Neural cell (in vitro differentiated cells): Measurements from ENCODE around the gene SS18L1.

Experiments used
- CTCF ChIP-seq: fragments of 450-650 bp; IDR thresholded peaks from 2 replicates; pipeline ENCODE4 v1.5.1; 2014; ENCODE audit warnings: antibody characterized with exemption, mild to moderate bottlenecking, moderate library complexity; ENCODE audit not compliant: poor library complexity, severe bottlenecking
- EP300 ChIP-seq: fragments of 450-650 bp; conservative IDR thresholded peaks from 2 replicates; pipeline ENCODE4 v1.6.1; 2014; ENCODE audit warnings: antibody characterized with exemption, mild to moderate bottlenecking, moderate library complexity; ENCODE audit not compliant: poor library complexity, severe bottlenecking
- EZH2 ChIP-seq: fragments of 200-600, 300-800 bp; shearing (Covaris generic), sonication (generic); IDR thresholded peaks from 2 replicates; pipeline ENCODE4 v1.6.1; 2014; ENCODE audit warnings: antibody characterized with exemption, low read length, borderline replicate concordance, mild to moderate bottlenecking; ENCODE audit not compliant: insufficient read depth, poor library complexity, severe bottlenecking
- POLR2AphosphoS5 ChIP-seq: IDR thresholded peaks from 2 replicates; pipeline ENCODE4 v1.6.1; 2012
- RAD21 ChIP-seq: fragments of 450-650 bp; conservative IDR thresholded peaks from 2 replicates; pipeline ENCODE4 v1.6.1; 2014; ENCODE audit warnings: antibody characterized with exemption, mild to moderate bottlenecking, moderate library complexity
- SMC3 ChIP-seq: fragments of 450-650 bp; conservative IDR thresholded peaks from 2 replicates; pipeline ENCODE4 v1.6.1; 2014; ENCODE audit warnings: antibody characterized with exemption, mild to moderate bottlenecking, moderate library complexity; ENCODE audit not compliant: poor library complexity

GRCh38 chr20:62215991-62216635 lies 72.5 kb downstream of the SS18L1 start:
- no peak for TF ChIP-seq CTCF
- no peak for TF ChIP-seq SMC3
- no peak for TF ChIP-seq RAD21
- no peak for TF ChIP-seq EP300
- no peak for TF ChIP-seq POLR2AphosphoS5
- no peak for TF ChIP-seq EZH2
